ENCODE results near the gene DAB1.

Gene DAB1

GRCh38 chr1:57063406-57064125 lies 360.3 kb downstream of the DAB1 start:
- DNase-seq, result no peak

GRCh38 chr1:57061369-57061768 lies 362.5 kb downstream of the DAB1 start:
- no peak for DNase-seq

- no peak for DNase-seq
Observed at GRCh38 chr1:57060451-57060850, 363.4 kb downstream of the DAB1 start.

GRCh38 chr1:57058652-57059501 lies 365.0 kb downstream of the DAB1 start:
- DNase-seq, result no peak

GRCh38 chr1:57048856-57049255 lies 375.0 kb downstream of the DAB1 start:
- no peak for DNase-seq

GRCh38 chr1:57046462-57046861 lies 377.4 kb downstream of the DAB1 start:
- no peak for DNase-seq

- DNase-seq, result no peak
Observed at GRCh38 chr1:57041901-57042300, 382.0 kb downstream of the DAB1 start.

GRCh38 chr1:57040811-57041210 lies 383.0 kb downstream of the DAB1 start:
- no peak for DNase-seq

- DNase-seq, result no peak
Observed at GRCh38 chr1:57036641-57037579, 386.9 kb downstream of the DAB1 start.

GRCh38 chr1:57034713-57035112 lies 389.1 kb downstream of the DAB1 start:
- DNase-seq, result no peak

- no peak for DNase-seq
Observed at GRCh38 chr1:57033222-57034001, 390.4 kb downstream of the DAB1 start.

GRCh38 chr1:57026624-57027354 lies 397.1 kb downstream of the DAB1 start:
- no peak for DNase-seq

- no peak for DNase-seq
Observed at GRCh38 chr1:57024855-57025254, 399.0 kb downstream of the DAB1 start.

GRCh38 chr1:57024428-57024827 lies 399.4 kb downstream of the DAB1 start:
- DNase-seq, result no peak

- DNase-seq, result no peak
Observed at GRCh38 chr1:57020216-57020615, 403.6 kb downstream of the DAB1 start.

GRCh38 chr1:57019236-57019839 lies 404.5 kb downstream of the DAB1 start:
- no peak for DNase-seq

- DNase-seq, result no peak
Observed at GRCh38 chr1:57018119-57018518, 405.7 kb downstream of the DAB1 start.

- no peak for DNase-seq
Observed at GRCh38 chr1:57017717-57018116, 406.1 kb downstream of the DAB1 start.

- DNase-seq, result peak in 1 of 2 experiments; percentile 17
Observed at GRCh38 chr1:57017200-57017599, 406.7 kb downstream of the DAB1 start.

- no peak for DNase-seq
Observed at GRCh38 chr1:57015071-57015470, 408.8 kb downstream of the DAB1 start.

GRCh38 chr1:57013522-57013921 lies 410.3 kb downstream of the DAB1 start:
- DNase-seq, result no peak
